ENCODE data around the gene STK39.

GRCh38 chr2:168215813-168216212 is 31.6 kb downstream of the STK39 start:
- TF ChIP-seq CTCF (conservative IDR thresholded peaks at IDR 0.05; ENCODE audit: low read depth, low read length) (no peak), POLR2A (IDR thresholded peaks at IDR 0.05; ENCODE audit: low read depth, low read length) (no peak), MAFK (IDR thresholded peaks at IDR 0.05; ENCODE audit: low read depth, low read length) (no peak), SMC3 (IDR thresholded peaks at IDR 0.05; ENCODE audit: low read depth, low read length) (no peak), BHLHE40 (IDR thresholded peaks at IDR 0.05; ENCODE audit: low read depth, low read length) (no peak), RAD21 (IDR thresholded peaks at IDR 0.05; ENCODE audit: low read length) (no peak), MXI1 (IDR thresholded peaks at IDR 0.05; ENCODE audit: borderline replicate concordance, low read depth, low read length) (no peak), CEBPB (IDR thresholded peaks at IDR 0.05; ENCODE audit: low read depth, low read length) (peak; percentile 67), RFX5 (IDR thresholded peaks at IDR 0.05; ENCODE audit: low read depth, low read length) (no peak), MAZ (IDR thresholded peaks at IDR 0.05; ENCODE audit: borderline replicate concordance, low read depth, low read length) (no peak), RCOR1 (IDR thresholded peaks at IDR 0.05; ENCODE audit: insufficient replicate concordance, low read length) (no peak), FOS (IDR thresholded peaks at IDR 0.05; ENCODE audit: low read depth, low read length) (no peak)
- TF ChIP-seq, protein P1, sequence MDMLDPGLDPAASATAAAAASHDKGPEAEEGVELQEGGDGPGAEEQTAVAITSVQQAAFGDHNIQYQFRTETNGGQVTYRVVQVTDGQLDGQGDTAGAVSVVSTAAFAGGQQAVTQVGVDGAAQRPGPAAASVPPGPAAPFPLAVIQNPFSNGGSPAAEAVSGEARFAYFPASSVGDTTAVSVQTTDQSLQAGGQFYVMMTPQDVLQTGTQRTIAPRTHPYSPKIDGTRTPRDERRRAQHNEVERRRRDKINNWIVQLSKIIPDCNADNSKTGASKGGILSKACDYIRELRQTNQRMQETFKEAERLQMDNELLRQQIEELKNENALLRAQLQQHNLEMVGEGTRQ (IDR thresholded peaks at IDR 0.05; ENCODE audit: low read depth, low read length), result no peak
